Ishikawa (cell line): Measurements from ENCODE around the gene GALR2.
A peak's percentile ranks its signal among the peaks of the same experiment; 100 is the strongest.

ENCODE experiments used
- CEBPB ChIP-seq: IDR thresholded peaks from 2 replicates; pipeline ENCODE4 v1.6.1; 2012
- CREB1 ChIP-seq: IDR thresholded peaks from 2 replicates; pipeline ENCODE4 v1.6.1; 2012; ENCODE audit warnings: low read depth
- EGR1 ChIP-seq: IDR thresholded peaks from 2 replicates; pipeline ENCODE4 v1.6.1; 2012
- EP300 ChIP-seq: IDR thresholded peaks from 2 replicates; pipeline ENCODE4 v1.6.1; 2012; ENCODE audit warnings: borderline replicate concordance
- FOXM1 ChIP-seq: IDR thresholded peaks from 2 replicates; pipeline ENCODE4 v1.6.1; 2012; ENCODE audit warnings: low read depth, borderline replicate concordance
- NFIC ChIP-seq: IDR thresholded peaks from 2 replicates; pipeline ENCODE4 v1.6.1; 2012
- RAD21 ChIP-seq: IDR thresholded peaks from 2 replicates; pipeline ENCODE4 v1.6.1; 2012; ENCODE audit warnings: low read depth
- TAF1 ChIP-seq: IDR thresholded peaks from 2 replicates; pipeline ENCODE4 v1.6.1; 2012; ENCODE audit warnings: low read depth, mild to moderate bottlenecking
- TCF12 ChIP-seq: IDR thresholded peaks from 2 replicates; pipeline ENCODE4 v1.6.1; 2012; ENCODE audit warnings: low read depth
- TEAD4 ChIP-seq: IDR thresholded peaks from 2 replicates; pipeline ENCODE4 v1.6.1; 2012
- YY1 ChIP-seq: IDR thresholded peaks from 2 replicates; pipeline ENCODE4 v1.6.1; 2012; ENCODE audit warnings: low read depth
- ZBTB7A ChIP-seq: IDR thresholded peaks from 2 replicates; pipeline ENCODE4 v1.6.1; 2012; ENCODE audit warnings: low read depth
- TF ChIP-seq, protein P1 (sequence below): IDR thresholded peaks from 2 replicates; pipeline ENCODE4 v1.6.1; 2012
- TF ChIP-seq, protein P2 (sequence below): IDR thresholded peaks from 2 replicates; pipeline ENCODE4 v1.6.1; 2012; ENCODE audit warnings: low read depth, mild to moderate bottlenecking
- TF ChIP-seq, protein P3 (sequence below): IDR thresholded peaks from 2 replicates; pipeline ENCODE4 v1.6.1; 2012

The GALR2 gene

DNA sequence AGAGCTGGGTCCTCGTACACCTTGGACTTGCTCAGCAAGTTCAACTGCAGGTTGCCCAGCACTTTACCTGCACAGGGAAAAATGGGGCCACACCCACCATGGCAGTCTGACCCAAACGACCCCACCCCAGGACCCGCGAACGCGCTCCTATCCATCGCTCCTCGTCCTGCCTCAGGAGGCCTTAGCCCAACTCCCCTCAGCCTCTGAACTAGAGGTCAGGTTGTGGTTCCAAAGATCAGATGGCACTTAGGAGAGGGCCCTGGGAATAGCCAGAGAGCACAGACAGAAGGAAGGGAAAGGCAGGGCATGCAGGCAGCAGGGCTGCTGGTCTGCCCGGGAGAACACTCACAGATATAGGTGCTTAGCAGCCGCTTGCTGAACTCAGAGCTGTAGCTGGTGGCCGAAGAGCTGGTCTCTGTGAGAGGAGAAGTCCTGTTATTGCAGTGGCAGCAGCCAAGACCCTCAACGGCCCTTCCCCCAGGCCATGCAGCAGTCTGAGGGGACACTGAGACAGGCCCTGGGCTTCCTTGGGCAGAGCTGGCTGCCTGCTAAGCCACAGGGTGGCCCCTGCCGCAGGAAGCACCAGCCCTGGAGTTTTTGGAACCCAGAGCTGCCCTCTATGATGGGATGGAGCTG lies 11.3 kb downstream of the GALR2 start:
- TF ChIP-seq CEBPB: no peak
- TF ChIP-seq CREB1: no peak
- TF ChIP-seq TAF1: no peak

DNA sequence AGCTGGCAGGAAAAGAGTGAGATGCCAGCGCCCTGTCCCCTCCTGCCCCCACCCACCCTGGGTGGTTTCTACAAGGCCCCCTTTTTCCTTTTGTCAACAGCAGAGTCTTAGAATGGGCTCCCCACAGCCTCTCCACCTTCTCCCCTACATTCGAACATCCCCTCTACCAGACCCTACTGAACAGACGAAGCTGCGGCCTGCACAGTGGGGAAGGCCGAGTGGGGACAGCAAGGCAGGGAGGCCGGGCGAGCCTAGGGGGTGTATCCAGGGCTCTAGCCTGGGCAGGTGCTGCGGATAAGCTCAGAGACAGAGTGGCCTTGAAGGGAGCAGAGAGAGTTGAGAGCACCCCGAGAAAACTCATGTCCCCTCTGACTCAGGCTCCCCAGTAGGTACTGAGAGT lies 11.8 kb downstream of the GALR2 start:
- TF ChIP-seq RAD21: no peak
- TF ChIP-seq, protein P1, sequence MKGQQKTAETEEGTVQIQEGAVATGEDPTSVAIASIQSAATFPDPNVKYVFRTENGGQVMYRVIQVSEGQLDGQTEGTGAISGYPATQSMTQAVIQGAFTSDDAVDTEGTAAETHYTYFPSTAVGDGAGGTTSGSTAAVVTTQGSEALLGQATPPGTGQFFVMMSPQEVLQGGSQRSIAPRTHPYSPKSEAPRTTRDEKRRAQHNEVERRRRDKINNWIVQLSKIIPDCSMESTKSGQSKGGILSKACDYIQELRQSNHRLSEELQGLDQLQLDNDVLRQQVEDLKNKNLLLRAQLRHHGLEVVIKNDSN: no peak
- no peak for TF ChIP-seq FOXM1
- TF ChIP-seq TCF12: no peak
- no peak for TF ChIP-seq NFIC
- no peak for TF ChIP-seq YY1
- TF ChIP-seq TAF1: no peak
- TF ChIP-seq CEBPB: no peak
- no peak for TF ChIP-seq EP300
- no peak for TF ChIP-seq CREB1
- no peak for TF ChIP-seq TEAD4

DNA sequence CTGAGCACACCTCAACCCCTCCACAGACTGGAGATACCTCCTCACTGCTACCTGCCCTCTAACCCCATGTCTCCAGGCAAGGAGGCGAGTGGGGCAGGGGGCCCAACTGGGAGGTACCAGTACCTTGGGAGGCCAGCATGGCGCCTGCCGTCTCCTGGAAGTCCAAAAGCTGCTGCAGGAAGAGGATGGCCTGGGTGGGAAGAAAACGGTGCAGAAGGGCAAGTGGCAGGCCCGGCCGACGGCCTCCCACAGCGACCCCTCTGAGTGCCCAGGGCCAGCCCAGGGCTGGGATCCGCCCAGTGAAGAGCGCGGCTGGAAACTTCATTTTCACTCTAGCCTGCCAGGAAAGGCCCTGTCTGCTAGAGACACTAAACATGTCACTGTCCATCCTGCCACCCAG lies 12.9 kb downstream of the GALR2 start:
- no peak for TF ChIP-seq TCF12
- no peak for TF ChIP-seq NFIC
- TF ChIP-seq CREB1: no peak
- no peak for TF ChIP-seq ZBTB7A
- no peak for TF ChIP-seq YY1
- TF ChIP-seq, protein P2, sequence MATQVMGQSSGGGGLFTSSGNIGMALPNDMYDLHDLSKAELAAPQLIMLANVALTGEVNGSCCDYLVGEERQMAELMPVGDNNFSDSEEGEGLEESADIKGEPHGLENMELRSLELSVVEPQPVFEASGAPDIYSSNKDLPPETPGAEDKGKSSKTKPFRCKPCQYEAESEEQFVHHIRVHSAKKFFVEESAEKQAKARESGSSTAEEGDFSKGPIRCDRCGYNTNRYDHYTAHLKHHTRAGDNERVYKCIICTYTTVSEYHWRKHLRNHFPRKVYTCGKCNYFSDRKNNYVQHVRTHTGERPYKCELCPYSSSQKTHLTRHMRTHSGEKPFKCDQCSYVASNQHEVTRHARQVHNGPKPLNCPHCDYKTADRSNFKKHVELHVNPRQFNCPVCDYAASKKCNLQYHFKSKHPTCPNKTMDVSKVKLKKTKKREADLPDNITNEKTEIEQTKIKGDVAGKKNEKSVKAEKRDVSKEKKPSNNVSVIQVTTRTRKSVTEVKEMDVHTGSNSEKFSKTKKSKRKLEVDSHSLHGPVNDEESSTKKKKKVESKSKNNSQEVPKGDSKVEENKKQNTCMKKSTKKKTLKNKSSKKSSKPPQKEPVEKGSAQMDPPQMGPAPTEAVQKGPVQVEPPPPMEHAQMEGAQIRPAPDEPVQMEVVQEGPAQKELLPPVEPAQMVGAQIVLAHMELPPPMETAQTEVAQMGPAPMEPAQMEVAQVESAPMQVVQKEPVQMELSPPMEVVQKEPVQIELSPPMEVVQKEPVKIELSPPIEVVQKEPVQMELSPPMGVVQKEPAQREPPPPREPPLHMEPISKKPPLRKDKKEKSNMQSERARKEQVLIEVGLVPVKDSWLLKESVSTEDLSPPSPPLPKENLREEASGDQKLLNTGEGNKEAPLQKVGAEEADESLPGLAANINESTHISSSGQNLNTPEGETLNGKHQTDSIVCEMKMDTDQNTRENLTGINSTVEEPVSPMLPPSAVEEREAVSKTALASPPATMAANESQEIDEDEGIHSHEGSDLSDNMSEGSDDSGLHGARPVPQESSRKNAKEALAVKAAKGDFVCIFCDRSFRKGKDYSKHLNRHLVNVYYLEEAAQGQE: no peak
- no peak for TF ChIP-seq CEBPB
- no peak for TF ChIP-seq EP300
- TF ChIP-seq TAF1: no peak
- TF ChIP-seq EGR1: no peak
- TF ChIP-seq TEAD4: no peak
- TF ChIP-seq FOXM1: no peak
- TF ChIP-seq, protein P3, sequence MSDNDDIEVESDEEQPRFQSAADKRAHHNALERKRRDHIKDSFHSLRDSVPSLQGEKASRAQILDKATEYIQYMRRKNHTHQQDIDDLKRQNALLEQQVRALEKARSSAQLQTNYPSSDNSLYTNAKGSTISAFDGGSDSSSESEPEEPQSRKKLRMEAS: no peak

DNA sequence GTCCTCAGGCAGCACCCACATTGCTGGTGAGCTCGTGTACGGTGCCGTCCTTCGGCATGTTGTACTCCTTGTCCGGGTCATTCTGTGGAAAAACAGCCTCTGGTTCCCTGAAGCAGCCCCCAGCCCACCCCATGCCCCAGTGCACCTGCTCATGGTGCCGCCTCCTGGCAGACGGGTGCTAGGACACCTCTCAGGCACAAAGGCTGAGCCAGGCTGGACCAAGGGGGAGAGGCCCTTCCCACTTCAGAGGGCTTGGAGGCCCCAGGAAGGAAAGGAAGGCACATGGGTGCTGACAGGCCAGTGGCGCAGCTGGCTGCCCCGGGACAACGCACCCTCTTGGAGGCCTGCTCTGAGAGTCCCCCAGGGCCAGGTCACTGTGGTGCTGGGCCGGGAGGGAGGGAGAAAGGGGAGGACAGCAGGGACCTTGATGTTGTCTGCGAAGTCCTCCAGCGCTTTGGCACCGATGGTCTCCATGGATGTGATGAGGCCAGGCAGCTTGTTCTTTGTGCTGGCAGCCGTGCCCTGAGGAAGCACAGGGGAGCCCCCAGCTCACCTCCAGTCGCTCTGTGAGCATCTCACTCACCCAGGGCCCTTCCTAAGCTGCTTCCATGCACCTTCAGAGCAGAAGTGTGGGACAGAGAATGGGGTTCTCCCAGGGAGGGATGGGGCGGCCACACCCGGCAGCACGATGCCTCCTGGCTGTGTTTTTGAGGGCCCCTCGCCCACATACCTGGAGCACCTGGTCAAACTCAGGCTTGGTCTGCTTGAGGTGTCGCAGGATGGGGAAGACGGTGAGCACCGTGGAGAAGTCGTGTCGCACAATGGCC lies 13.7 kb downstream of the GALR2 start:
- TF ChIP-seq RAD21 (peak; percentile 5; the same call in 1 of the 2 replicates), TCF12 (no peak)

DNA sequence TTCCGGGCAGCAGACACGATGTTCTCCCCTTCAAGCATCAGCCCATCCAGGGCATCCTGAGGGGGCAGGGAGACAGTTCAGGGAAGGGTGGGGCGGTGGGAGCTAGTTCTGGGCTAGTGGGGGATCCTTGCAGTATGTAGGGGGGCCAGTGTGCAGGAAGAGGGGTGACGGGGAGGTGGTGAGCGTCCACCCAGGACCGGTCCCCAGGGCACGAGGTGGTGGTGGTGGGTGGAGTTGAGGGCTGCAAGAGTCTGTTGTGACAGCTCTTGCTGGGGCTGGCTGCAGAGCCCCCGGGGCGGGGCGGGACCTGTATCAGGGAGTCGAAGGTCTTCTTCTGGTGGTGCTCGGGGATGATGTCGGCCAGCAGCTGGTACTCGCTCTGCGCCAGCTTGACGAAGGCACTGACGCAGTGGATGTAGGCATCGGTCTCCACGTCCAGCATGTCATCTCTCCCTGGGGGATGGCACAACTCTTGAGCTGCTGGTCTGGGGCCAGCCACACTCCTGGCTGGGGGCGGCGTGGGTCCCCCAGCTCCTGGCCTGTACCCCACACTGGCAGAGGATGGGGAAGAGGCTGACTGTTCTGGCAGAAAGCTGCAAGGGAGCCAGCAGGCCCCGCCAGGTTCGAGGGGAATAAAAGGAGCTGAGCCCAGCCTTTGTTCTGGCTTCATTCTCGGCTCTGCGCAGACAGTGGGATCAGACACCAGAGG lies 14.4 kb downstream of the GALR2 start:
- TF ChIP-seq CREB1 (no peak), TEAD4 (no peak), YY1 (no peak), CEBPB (no peak), EGR1 (no peak), RAD21 (no peak), EP300 (no peak), NFIC (no peak)
- TF ChIP-seq, protein P3: no peak
- TF ChIP-seq, protein P2: no peak
